ENCODE results near the gene NCSTN.

NCSTN gene

GRCh38 chr1:160406131-160406968 is 63.2 kb downstream of the NCSTN start:
- peaks cover 15% of the 10 kb centered on the region for H3K27me3 Mint-ChIP-seq

DNA sequence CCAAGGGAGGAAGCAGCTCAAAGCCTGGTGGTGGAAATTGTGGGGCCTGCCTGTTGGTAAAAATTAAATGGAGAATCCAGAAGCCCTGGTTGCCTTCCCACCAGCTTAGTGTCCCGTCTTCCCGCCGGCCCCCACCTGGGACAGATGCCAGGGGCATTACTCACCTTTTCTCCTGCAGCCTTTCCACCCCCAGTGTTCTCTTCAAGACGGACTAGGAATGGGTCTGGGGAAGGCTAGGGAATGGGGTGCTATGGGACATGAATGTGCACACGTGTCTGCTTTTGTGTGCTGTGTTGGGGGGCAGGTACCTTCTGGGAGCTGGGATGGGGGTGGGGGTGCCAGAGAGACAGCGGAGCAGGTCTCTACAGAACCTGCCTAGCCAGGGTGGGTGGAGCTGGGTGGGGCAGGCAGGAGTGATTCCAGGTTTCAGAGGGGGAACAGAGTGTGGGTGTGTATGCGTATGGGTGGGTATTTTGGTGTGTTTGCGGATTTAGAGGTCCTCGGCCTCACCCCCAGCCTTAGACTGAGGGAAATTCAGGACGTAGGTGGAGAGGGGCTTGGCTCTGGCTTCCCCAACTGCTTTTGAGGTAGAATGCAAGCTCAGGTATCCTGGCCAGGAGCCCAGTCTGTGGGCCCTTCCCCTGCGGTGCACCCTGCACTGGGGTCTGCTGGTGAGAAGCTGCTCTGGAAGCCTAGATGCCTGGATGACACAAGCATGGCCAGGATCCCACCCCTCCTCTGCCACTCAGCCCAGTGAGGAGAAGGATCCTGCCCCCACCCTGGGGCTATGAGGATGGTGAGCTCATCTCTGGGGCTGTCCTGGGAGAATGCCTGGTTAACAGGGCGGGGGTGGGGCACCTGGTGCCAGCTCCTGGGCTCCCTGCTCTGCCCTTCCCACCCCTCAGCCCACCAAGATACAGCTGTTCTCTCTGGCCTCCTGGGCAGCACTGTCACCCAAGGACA is 64.9 kb downstream of the NCSTN start:
- no peak overlapping the region for H3K27ac Mint-ChIP-seq (ENCODE audit: low read depth)
- no peak for ATAC-seq (replicated peaks; ENCODE audit: extremely low read depth, poor library complexity, severe bottlenecking)
- H3K4me1 Mint-ChIP-seq = no peaks in the 10 kb centered on the region
- no peaks in the 10 kb centered on the region for H3K27me3 Mint-ChIP-seq
- no peak for DNase-seq (ENCODE audit: low spot score in 2 of 2)
- no peak overlapping the region for H3K4me3 Mint-ChIP-seq
- no peaks in the 10 kb centered on the region for H3K36me3 Mint-ChIP-seq (ENCODE audit: insufficient read depth)
- no peaks in the 10 kb centered on the region for H3K9me3 Mint-ChIP-seq

More at GRCh38 chr1:160406131-160406968, 63.2 kb downstream of the NCSTN start:
- Mint-ChIP-seq H3K9me3 (no peaks in the 10 kb centered on the region), H3K4me3 (no peak overlapping the region), H3K27ac (ENCODE audit: low read depth) (no peak overlapping the region), H3K4me1 (no peaks in the 10 kb centered on the region), H3K36me3 (ENCODE audit: insufficient read depth) (no peaks in the 10 kb centered on the region)
- DNase-seq (ENCODE audit: low spot score in 2 of 2) (no peak), ATAC-seq (replicated peaks; ENCODE audit: extremely low read depth, poor library complexity, severe bottlenecking) (no peak)
